Measurements from ENCODE around the gene TBC1D8.
"Not testable (repeated sequence)": the region's sequence is repeated elsewhere in the genome, so short reads cannot be mapped to it uniquely, and the experiment has no call there.

TBC1D8 gene

GRCh38 chr2:101151146-101151858, at the start of gene TBC1D8:
Gene TBC1D8 (minus strand): TSS chr2:101151382. CDS start chr2:101151253, 129 bp downstream.
- DNase-seq: peak; percentile 43

- DNase-seq: no peak
Measured at GRCh38 chr2:101200676-101201075, 49.5 kb upstream of the TBC1D8 start.

- DNase-seq: no peak
Measured at GRCh38 chr2:101199251-101199791, 48.1 kb upstream of the TBC1D8 start.

GRCh38 chr2:101197814-101198213, 46.6 kb upstream of the TBC1D8 start:
- DNase-seq: no peak

GRCh38 chr2:101197215-101197745, 46.1 kb upstream of the TBC1D8 start:
- no peak for DNase-seq

GRCh38 chr2:101195871-101196661, 44.9 kb upstream of the TBC1D8 start:
- DNase-seq: no peak

- no peak for DNase-seq
Measured at GRCh38 chr2:101193033-101193626, 41.9 kb upstream of the TBC1D8 start.

GRCh38 chr2:101190747-101191516, 39.8 kb upstream of the TBC1D8 start:
- no peak for DNase-seq

GRCh38 chr2:101188683-101189405, 37.7 kb upstream of the TBC1D8 start:
- DNase-seq: no peak

- no peak for DNase-seq
Measured at GRCh38 chr2:101187131-101187530, 35.9 kb upstream of the TBC1D8 start.

- no peak for DNase-seq
Measured at GRCh38 chr2:101185656-101186055, 34.5 kb upstream of the TBC1D8 start.

- no peak for DNase-seq
Measured at GRCh38 chr2:101185085-101185484, 33.9 kb upstream of the TBC1D8 start.

- no peak for DNase-seq
Measured at GRCh38 chr2:101179982-101180381, 28.8 kb upstream of the TBC1D8 start.

GRCh38 chr2:101176803-101177202, 25.6 kb upstream of the TBC1D8 start:
- no peak for DNase-seq

GRCh38 chr2:101175991-101176390, 24.8 kb upstream of the TBC1D8 start:
- DNase-seq: no peak

GRCh38 chr2:101173707-101174295, 22.6 kb upstream of the TBC1D8 start:
- no peak for DNase-seq

- not testable (repeated sequence) for DNase-seq
Measured at GRCh38 chr2:101169822-101170221, 18.6 kb upstream of the TBC1D8 start.

GRCh38 chr2:101168706-101169105, 17.5 kb upstream of the TBC1D8 start:
- no peak for DNase-seq

- DNase-seq: not testable (repeated sequence)
Measured at GRCh38 chr2:101167532-101167931, 16.4 kb upstream of the TBC1D8 start.

GRCh38 chr2:101164021-101164420, 12.8 kb upstream of the TBC1D8 start:
- no peak for DNase-seq

- DNase-seq: no peak
Measured at GRCh38 chr2:101162561-101163330, 11.6 kb upstream of the TBC1D8 start.
